Vagina (tissue), 2 donors: ENCODE data around the gene SEC24A. TPM values are rescaled to one million over a fixed set of nuclear protein-coding genes. Genes with fewer than 3 reads are reported as not detected.

Experiments
- DNase-seq, 2 donors: peaks; one replicate each; pipeline ENCODE4 v3.0.0-alpha.2; 2017; ENCODE audit errors: extremely low spot score in 2 of 2
- H3K27ac ChIP-seq: fragments of 200-600 bp; sonication (generic); one replicate; pipeline ENCODE4 v1.5.1; 2019
- H3K27me3 ChIP-seq: fragments of 200-600 bp; sonication (generic); one replicate; pipeline ENCODE4 v1.5.1; 2019
- H3K36me3 ChIP-seq, 2 donors: fragments of 200-600 bp; sonication (generic); one replicate each; pipeline ENCODE4 v1.5.1; 2017 to 2019
- H3K4me1 ChIP-seq: fragments of 200-600 bp; sonication (generic); one replicate; pipeline ENCODE4 v1.5.1; 2019
- H3K4me3 ChIP-seq, 2 donors: fragments of 200-600 bp; sonication (generic); 1 replicate in 1 of 2; 2 replicates in 1 of 2; pipeline ENCODE4 v1.5.1; 2016 to 2019
- H3K9me3 ChIP-seq: fragments of 200-600 bp; sonication (generic); one replicate; pipeline ENCODE4 v1.5.1; 2019
- POLR2A ChIP-seq, 2 donors: fragments of 450-650 bp; IDR thresholded peaks; one replicate each; pipeline ENCODE4 v1.6.1; 2017; ENCODE audit warnings: antibody characterized with exemption in 2 of 2, mild to moderate bottlenecking in 2 of 2, moderate library complexity in 2 of 2
- POLR2AphosphoS5 ChIP-seq, 2 donors: sonication (generic); formaldehyde crosslinking; IDR thresholded peaks; one replicate each; pipeline ENCODE4 v1.9.0; 2017; ENCODE audit warnings: antibody characterized with exemption in 2 of 2, mild to moderate bottlenecking in 2 of 2, low read depth in 1 of 2; ENCODE audit not compliant: insufficient read depth in 1 of 2
- intact Hi-C: fragments of 100-400 bp; cut with DNase I; formaldehyde crosslinking; loops from one replicate; pipeline ENCODE4 v1.15.1; 2023
- total RNA-seq: library from RNA; depleted of rRNA; stranded (reverse); fragments of >200 nt; gene quantifications from one replicate; pipeline ENCODE4 v1.2.3, GENCODE V29; 2016
- TF ChIP-seq, protein P1 (sequence below), 3 experiments: fragments of 450-650 bp in 2 of 3; fragments of 200-600 bp in 1 of 3; sonication (generic) in 1 of 3; IDR thresholded peaks; one replicate each; pipeline ENCODE4 v1.5.1; 2017 to 2019; ENCODE audit warnings: antibody characterized with exemption in 3 of 3, mild to moderate bottlenecking in 2 of 3, moderate library complexity in 2 of 3

The SEC24A gene
- total RNA-seq, 1 donor from 2014 or later = 11.3 TPM

DNA sequence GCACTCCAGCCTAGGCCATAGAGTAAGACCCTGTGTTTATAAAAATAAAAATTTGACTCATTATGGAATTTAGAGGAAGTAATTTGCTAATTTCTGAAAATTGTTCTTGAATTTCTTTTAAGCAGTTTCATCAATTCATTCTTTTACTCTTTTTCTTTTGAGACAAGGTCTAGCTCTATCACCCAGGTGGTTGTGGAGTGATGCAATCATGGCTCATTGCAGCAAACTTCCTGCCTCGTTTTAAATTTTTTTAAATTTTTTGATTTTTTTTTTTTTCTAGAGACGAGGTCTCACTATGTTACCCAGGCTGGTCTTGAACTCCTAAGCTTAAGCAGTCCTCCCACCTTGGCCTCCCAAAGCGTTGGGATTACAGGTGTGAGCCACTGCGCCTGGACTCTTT, 86.7 kb downstream of the SEC24A start:
- intact Hi-C loops = no loop called here
- no peak overlapping the region for H3K4me3 ChIP-seq
- DNase-seq = no peak
- H3K4me1 ChIP-seq = peaks cover 17% of the 10 kb centered on the region
- H3K27ac ChIP-seq = no peak overlapping the region
- no peak for TF ChIP-seq POLR2A (IDR thresholded peaks at IDR 0.05)
- TF ChIP-seq, protein P1, sequence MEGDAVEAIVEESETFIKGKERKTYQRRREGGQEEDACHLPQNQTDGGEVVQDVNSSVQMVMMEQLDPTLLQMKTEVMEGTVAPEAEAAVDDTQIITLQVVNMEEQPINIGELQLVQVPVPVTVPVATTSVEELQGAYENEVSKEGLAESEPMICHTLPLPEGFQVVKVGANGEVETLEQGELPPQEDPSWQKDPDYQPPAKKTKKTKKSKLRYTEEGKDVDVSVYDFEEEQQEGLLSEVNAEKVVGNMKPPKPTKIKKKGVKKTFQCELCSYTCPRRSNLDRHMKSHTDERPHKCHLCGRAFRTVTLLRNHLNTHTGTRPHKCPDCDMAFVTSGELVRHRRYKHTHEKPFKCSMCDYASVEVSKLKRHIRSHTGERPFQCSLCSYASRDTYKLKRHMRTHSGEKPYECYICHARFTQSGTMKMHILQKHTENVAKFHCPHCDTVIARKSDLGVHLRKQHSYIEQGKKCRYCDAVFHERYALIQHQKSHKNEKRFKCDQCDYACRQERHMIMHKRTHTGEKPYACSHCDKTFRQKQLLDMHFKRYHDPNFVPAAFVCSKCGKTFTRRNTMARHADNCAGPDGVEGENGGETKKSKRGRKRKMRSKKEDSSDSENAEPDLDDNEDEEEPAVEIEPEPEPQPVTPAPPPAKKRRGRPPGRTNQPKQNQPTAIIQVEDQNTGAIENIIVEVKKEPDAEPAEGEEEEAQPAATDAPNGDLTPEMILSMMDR (IDR thresholded peaks at IDR 0.05) = no peak
- TF ChIP-seq POLR2AphosphoS5 (IDR thresholded peaks at IDR 0.05; ENCODE audit: insufficient read depth in 1 of 2, low read depth in 1 of 2) = no peak
- H3K27me3 ChIP-seq = no peaks in the 10 kb centered on the region
- no peaks in the 10 kb centered on the region for H3K9me3 ChIP-seq
- H3K36me3 ChIP-seq = no peaks in the 10 kb centered on the region

DNA sequence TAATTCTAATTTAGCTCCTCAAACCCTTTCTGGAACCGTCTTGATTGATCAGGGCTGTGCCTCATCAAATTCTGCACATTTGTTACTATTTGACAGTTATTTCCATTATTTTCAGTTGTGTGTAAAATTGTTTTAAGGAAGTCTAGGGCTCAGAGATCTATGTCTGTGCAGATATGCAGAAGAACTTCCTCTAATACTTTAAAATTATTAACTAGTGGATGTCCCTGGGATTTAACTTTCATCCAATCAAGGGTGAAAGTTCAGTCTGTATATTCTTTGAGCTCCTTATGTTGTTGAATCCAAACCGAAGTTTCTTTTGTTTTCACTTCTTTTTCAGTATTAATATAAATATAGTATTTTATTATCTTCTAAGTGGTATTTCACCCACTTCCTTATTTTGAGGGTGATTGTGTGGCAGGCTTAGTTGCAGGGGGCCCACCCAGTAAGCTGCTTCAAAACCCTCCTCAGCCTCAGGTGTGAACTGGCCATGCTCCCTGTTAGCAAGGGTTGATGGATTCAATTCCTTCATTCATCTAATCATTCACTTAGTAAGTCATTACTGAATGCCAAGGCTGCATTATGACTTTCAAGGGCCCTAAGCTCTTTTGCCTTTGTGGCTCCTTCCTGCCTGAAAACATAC, 87.7 kb downstream of the SEC24A start:
- H3K9me3 ChIP-seq = no peaks in the 10 kb centered on the region
- H3K27ac ChIP-seq = no peak overlapping the region
- peaks cover 0 to 1% of the 10 kb centered on the region in 2 donors for H3K36me3 ChIP-seq
- intact Hi-C loops = no loop called here
- TF ChIP-seq POLR2AphosphoS5 (IDR thresholded peaks at IDR 0.05; ENCODE audit: insufficient read depth in 1 of 2, low read depth in 1 of 2) = no peak
- TF ChIP-seq, protein P1 (IDR thresholded peaks at IDR 0.05) = no peak
- no peaks in the 10 kb centered on the region for H3K27me3 ChIP-seq
- peaks cover 26% of the 10 kb centered on the region for H3K4me1 ChIP-seq
- H3K4me3 ChIP-seq = no peak overlapping the region
- no peak for DNase-seq

DNA sequence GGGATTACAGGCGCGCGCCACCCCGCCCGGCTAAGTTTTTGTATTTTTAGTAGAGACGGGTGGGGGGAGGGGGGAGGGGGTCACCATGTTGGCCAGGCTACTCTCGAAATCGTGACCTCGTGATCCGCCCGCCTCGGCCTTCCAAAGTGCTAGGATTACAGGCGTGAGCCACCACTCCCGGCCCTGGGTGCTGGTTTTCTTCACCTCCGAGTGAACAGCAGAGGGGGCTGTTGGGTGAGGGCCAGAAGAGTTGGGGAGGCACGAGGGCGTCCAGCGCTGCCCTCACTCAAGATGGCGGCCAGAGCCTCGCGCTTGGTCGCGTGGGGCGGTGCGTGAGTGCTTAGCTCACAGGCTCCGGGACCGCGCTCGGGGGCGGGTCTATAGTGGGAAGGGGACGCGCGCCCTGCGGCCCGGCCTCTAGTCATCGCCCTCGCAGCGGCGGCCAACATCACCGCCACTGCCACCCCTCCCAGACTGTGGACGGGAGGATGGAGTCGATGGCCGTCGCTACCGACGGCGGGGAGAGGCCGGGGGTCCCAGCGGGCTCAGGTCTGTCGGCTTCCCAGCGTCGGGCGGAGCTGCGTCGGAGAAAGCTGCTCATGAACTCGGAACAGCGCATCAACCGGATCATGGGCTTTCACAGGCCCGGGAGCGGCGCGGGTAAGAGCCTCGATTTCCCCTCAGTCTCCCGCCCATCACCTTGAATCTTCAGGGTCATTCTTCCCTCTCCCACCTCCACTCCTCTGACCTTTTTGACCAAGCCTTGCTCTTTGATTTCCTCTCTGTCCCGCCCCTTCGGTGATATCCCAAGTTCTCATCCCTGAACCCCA, 89.8 kb downstream of the SEC24A start, which contains the start of gene CAMLG:
Gene CAMLG, plus strand, starts transcription at position 416 of the 830 bp plus-strand sequence. Its CDS starts 73 bp downstream, at position 489.
- Histone ChIP-seq H3K4me3 (peak within 1 kb of the TSS; percentile 83 to 85), H3K4me1 (peaks cover 26% of the 10 kb centered on the region), H3K9me3 (no peaks in the 10 kb centered on the region), H3K36me3 (peaks cover 0 to 3% of the 10 kb centered on the region in 2 donors), H3K27ac (peak within 1 kb of the TSS; percentile 95), H3K27me3 (no peaks in the 10 kb centered on the region)
- DNase-seq = peak in 1 of 2 donors; percentile 97
- TF ChIP-seq, protein P1 (IDR thresholded peaks at IDR 0.05) = peak in 1 of 3 experiments; percentile 60
- peak in 1 of 2 donors; percentile 83 for TF ChIP-seq POLR2A (IDR thresholded peaks at IDR 0.05)
- TF ChIP-seq POLR2AphosphoS5 (IDR thresholded peaks at IDR 0.05; ENCODE audit: insufficient read depth in 1 of 2, low read depth in 1 of 2) = peak; percentile 82 to 99
- intact Hi-C loops = loop anchor here (2.0 kb wide), 1 partner anchor 166 kb away; the partner anchor contains the start of gene PCBD2

DNA sequence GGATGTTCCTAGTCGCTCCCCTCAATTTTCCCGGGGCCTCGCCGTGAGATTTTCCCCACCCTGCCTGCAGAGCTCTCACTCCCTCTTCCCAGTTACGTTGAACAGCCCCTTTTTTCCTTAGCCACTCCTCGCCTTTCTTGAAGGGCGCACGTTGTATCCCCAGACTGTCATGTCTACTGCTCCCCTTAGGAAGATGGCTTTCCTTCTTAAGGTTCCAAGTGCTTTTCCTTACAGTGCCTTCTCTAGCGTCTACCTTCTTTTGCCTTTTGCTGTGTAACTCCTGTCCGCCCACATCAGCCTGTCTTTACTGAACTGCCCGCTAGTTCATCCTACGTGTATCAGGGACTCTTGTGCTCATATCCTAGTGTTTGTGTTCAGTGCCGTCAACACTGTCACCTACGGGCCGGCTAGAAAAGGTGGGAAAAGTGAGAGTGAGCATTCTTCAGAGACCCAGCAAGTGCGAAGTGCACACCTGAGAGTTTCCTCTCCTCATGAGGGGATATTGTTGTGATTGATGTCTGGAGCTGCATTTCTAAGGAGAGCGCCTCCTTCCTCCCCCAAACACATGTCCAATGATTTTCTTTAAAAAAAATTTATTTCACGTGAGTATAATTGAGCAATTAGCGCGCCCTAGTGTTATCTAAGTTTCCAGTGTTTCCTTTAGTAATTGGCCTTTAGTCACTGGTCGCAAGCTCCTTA, 90.5 kb downstream of the SEC24A start:
- H3K4me1 ChIP-seq = peaks cover 26% of the 10 kb centered on the region
- no peaks in the 10 kb centered on the region for H3K9me3 ChIP-seq
- intact Hi-C loops = loop anchor here (2.0 kb wide), 1 partner anchor 166 kb away; the partner anchor contains the start of gene PCBD2
- H3K36me3 ChIP-seq = peaks cover 0 to 3% of the 10 kb centered on the region in 2 donors
- no peak for DNase-seq
- TF ChIP-seq POLR2A (IDR thresholded peaks at IDR 0.05) (no peak), POLR2AphosphoS5 (IDR thresholded peaks at IDR 0.05; ENCODE audit: insufficient read depth in 1 of 2, low read depth in 1 of 2) (no peak)
- TF ChIP-seq, protein P1 (IDR thresholded peaks at IDR 0.05) = no peak
- H3K27me3 ChIP-seq = no peaks in the 10 kb centered on the region
- peak overlapping the region; percentile 83 to 85 for H3K4me3 ChIP-seq
- H3K27ac ChIP-seq = peak overlapping the region; percentile 95
